HG03457 (cell line): ENCODE measurements around the gene COL4A6.

Experiments used
- ATAC-seq: cut with Tn5 transposase; IDR thresholded peaks from one replicate; pipeline ENCODE4 v1.9.1; 2021; ENCODE audit warnings: moderate number of reproducible peaks; ENCODE audit not compliant: unreplicated experiment

COL4A6 gene

DNA sequence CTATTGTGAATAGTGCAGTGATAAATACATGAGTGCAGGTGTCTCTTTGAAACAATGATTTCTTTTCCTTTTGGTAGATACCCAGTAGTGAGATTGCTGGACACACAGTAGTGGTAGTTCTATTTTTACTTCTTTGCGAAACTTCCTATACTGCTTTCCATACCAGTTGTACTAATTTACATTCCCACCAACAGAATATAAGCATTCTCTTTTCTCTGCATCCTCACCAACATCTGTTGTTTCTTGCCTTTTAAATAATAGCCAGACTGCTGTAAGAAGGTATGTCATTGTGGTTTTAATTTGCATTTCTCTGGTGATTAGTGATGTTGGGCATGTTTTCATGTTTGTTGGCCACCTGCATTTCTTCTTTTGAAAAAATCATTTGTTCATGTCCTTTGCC is 105.9 kb downstream of the COL4A6 start:
- peak; percentile 71 for ATAC-seq

DNA sequence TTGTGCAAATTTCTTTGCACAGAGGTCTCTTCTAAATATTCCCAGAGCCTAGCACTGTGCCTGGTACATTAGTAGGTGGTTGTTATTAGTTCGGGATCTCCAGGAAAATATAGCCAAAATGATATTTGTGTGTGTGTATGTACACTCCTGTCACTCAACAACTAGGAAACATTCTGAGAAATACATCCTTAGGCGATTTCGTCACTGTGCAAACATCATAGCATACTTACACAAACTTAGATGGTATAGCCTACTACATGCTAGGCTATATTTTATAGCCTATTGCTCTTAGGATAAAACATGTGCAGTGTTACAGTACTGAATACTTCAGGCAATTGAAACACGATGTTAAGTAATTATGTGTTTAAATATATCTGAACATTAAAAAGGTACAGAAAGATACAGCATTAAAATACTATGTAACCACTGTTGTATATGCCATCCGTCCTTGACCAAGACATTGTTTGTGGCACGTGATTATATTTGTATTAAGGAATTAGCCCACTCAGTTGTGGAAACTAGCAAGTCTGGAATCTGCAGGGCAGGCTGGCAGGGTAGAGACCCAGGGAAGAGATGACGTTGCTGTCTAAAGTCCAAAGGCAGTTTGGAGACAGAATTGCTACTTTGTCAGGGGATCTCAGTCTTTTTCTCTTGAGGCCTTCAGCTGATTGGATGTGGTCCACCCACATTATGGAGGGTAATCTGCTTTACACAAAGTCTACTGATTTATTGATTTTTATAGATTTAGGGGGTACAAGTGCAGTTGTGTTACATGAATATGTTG is 106.9 kb downstream of the COL4A6 start:
- ATAC-seq: no peak

DNA sequence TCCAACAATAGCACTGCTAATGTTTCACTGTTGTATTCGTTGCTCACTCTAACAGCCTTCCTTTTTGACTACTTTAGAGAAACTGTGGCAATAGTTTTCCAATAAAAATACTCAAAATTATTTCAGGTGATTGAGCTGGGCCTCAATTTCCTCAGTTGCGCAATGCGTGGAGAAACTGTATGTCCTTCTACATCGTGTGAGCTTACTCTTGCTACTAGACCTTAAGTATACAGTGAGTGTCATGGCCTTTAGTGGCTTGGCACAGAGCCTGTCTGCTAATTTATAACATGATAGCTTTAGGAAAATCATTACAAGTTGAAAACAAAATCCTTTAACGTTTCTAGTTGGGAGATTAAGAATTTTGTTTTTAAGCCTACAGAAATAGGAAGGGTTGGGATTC is 114.5 kb downstream of the COL4A6 start:
- ATAC-seq: no peak

DNA sequence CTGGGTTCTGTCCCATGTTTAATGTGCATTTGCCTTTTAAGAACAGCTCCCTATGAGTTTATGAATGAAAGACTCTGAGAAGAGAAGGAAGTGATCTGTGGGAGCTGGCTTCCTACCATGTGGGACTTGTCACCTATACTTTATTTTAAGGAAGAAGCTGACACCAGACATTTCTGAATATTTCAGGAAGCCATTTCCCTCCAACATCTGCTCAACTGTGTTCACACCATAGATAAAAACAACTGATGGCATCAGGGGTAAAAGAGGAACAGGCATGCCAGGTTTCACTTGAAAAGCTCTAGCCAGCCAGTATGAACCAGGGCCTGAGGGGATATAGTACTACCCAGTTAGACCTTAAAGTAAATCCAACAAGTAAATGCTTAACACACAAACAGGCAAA is 116.0 kb downstream of the COL4A6 start:
- no peak for ATAC-seq

DNA sequence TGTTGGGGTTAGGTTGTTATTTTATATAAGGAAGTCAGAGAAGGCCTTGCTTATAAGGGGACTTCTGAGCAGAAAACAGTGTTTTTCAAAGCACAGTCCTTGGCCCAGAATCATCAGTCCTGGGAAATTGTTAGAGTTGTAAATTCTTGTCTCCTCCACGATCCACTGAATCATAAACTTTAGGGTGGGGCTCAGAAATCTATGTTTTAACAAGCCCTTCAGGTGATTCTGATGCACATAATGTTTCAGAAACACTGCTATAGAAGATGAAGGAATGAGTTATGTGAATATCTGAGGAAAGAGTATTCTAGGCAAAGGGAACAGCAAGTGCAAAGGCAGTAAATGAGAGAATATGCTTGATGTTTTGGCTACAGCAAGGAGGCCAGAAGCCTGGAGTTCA is 121.8 kb downstream of the COL4A6 start:
- ATAC-seq: no peak

DNA sequence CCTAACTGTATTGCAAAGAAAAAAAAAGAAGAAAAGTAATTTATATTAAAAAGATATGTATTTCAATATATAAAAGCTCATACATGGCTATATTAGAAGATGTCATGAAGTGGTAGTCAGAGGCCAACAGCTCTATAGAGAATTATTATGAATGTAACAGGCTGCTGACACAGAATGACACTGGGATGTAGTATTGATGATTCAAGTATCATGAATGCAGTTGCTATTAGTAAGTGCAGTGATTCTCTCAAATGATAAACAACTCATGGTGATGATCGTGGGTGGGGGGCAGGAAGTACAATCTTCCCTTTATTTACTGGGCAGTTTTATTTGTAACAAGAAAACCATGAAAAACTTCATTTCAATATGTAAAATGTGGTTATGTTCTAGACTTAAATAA is 124.6 kb downstream of the COL4A6 start:
- no peak for ATAC-seq

DNA sequence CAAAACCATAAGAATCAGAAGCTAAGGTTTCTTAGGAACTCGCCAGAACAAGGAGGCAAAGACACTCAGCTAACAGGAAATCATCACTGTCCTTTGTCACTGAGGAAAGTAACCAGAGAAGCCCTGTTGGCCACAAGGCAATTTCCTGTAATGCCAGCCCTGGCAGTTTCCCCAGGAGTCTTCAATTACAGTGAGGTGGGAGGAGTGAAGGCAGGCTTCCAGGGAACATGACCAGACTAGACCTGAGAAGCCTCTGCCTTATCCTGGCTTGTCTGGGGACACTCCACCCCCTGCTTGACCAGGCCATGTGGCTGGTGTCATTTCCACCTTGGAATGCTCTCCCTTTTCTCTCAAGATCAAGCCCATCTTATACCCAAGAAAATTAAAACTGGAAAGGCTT is 125.3 kb downstream of the COL4A6 start:
- ATAC-seq: no peak

DNA sequence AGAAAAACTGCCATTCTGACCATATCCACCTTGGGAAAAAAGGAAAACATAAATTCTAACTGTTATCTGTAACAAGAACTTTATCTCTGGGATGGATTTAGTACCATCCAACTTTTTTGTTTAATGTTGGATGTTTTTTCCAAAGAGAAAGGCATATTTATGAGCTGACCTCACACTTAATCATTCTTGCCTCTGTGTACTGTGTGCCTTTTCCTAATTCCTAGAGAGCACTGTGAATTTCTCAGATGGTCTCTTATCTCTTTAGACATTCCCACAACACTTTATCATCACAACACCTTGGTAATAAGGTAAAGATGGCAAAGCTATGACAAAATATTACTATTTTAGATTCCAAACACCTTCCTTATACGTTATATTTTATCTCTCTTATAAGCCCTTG is 126.2 kb downstream of the COL4A6 start:
- no peak for ATAC-seq

DNA sequence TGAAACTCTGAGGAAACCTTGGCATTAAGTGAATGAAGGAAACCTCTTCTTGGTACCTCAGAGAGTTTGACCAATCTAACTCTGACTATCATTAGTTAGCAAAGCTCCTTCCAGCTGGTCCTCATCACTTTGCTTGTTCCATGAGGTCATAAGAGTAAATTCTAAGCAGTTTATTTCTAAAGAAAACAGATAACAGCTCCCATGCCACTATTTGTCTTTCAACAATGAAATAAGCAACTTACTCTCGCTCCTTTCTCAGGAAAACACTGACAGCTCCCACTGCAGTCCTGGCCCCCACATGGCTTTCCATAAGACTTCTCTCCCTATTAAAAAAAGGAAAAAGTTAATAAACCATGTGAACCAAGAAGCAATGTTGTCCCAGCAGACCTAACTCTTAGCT is 127.7 kb downstream of the COL4A6 start:
- ATAC-seq: no peak

DNA sequence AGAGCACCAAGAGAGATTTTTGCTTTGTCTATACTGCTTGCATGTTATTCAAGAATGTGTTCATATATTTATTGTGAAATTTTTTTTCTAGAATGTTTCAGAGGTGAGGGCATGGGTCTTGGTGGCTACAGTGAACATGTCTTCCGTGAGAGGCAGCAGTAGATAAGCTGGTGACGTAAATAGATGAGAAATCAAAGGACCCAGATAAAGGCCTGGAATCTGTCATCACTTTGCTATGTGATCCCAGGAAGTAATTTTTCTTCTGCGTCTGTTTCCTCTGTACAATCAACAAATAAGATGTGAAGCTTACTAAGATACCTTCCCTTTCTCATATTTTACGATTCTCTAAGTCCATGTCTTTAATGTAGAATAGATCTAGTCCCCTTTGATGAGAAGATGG is 129.1 kb downstream of the COL4A6 start:
- no peak for ATAC-seq

DNA sequence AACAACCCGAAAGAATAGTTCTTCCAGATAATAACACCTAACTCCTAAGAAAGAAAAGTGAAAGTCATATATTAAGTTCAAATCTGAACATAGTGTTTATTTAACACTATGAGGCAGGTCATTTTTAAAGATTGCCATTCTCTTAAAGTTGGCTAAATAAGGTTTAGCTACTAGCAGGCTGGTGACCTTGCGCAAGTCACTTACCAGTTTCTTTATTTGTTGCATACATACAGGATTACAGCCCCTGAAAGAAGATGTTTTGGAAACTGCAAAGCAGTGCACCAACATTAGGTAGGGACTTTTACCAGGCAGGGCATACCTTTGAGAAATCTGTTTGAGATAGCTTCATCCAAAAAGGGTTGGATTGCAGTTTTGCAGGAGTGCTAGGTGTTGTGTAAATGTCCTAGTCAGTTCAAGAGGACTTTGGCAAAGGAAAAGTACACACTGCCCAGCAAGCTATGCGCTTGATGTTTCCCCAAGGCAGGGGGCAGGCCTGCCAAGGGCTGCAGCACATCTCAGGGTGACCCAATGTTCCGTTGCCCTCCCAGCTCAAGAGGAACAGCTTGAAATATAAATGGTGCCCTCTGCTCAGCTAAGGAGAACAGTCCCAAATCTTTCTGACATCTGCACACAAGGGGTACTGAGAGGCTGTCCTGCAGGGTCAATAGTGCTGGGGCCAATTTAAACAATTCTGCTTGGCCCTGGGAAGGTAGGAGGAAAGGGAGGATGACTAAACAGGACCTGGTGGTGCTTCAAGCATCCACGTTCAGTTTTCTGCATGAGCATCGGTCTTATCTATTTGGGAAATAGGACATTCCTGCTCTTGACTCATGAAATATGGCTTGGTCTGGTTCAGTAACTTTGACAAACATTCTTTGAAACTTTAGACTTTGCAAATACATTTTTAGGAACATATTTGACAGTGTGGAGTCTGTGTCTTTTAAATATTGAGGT is 130.8 kb downstream of the COL4A6 start:
- no peak for ATAC-seq

DNA sequence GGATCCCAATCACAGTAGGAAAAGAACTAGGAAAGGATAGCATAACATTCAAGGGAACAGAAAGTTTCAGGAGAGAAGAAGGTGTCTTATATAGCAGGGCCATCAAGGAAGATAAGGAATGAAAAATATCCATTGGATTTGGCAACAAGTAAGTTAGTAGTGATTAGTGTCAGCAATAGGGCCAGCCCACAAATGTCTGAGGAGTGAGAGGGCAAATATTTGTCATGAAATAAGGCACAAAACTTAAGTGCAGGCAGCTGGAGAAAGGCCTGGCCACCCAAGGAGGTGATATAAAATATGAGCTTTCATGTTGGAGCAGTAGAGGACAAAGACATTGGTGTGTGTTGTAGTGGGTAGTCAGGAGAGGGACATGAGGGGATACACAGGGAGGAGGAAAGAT is 132.1 kb downstream of the COL4A6 start:
- no peak for ATAC-seq

DNA sequence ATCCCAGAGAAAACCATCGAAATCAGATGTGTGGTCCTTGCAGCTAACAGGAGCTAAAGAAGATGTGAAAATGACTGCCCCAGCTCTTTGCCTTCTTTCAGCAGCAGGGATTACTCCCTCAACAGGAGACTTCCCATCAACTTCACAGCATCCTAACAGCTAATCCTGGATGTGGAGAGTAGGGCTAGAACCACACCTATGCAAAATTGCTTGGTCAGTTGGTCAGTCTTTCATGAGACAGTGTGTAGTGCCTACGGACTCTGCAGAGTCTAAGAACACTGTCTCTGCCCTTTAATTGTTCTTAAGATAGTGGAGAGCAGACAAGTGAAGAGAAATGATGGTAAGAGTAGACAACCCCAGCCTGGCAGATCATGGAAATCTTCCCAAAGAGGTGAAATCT is 133.5 kb downstream of the COL4A6 start:
- no peak for ATAC-seq

DNA sequence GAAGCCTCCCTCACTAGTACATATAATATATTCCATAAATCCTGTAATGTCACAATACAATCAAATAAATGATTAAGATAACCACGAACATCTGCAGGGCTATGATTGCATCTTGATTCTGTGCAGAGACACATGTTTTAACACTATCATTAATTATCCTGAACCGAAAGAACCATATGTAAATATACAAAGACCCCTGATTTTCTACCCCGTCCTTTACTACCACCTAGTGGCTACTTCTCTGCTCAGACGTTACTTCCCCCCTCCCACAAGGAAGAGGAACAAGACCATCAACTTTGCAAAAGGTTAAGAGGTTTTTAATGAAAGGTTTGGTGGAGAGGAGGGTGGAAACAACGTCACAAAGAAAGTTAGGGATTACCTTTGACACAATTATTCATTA is 134.0 kb downstream of the COL4A6 start:
- no peak for ATAC-seq

DNA sequence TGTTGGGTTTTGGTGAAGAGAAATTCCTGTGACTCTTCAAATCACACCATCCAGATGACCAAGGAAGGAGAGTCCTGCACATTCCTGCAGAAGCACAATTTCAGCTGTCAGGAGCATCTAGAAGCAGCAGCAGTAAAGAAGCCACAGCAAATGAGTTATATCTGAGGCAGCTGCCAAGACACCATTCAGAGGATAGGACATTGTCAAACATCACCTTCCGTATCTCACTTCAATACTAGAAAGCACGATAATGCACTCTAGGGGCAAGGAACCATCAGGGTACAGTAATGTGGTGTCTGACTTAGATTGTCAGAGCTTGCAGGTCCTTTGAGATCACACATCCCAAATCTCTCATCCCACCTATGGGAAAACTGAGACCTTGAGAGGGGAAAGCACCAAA is 134.5 kb downstream of the COL4A6 start:
- no peak for ATAC-seq

DNA sequence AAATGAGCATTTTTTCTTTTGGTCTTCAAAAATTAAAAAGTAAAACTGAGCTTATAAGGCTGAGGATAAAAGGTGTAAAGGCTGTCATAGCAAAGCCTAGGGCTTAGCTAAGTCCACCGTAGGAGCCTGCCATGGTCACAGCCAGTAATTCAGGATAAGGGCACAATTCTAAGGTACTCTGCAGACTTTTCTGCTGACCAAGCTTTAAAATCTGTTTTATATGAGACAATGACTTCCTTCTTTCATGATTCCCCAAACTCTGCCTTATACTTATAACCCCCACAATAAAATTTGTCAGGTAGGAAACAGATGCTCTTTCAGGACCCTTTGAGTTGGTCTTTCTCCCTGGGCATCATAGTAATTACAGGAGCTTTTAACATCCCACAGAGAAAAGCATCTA is 138.5 kb downstream of the COL4A6 start:
- ATAC-seq: no peak

DNA sequence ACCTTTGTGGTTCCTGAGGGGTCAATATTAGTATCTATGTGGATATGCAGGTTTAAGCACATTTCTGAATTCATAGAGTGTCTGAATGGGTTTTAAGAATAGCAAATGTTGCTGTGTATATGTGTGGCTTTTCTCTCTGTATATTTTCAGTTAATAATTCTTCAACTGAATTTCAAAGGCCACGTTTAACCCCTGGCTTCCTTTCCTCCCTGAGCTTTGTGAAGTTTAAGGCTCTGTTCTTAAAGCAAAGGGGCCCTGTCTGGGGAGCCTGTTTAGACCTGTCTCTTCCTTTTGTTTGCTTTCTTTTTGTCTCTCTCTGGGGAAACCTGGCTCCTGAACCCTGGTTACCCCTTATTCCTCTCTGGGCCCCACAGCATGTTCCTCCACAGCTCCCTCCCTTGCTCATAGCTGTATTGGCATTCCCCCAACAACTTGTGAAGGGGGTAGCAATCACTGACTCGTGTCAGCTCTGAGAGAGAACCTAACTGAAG is 139.1 kb downstream of the COL4A6 start:
- ATAC-seq: peak; percentile 85

DNA sequence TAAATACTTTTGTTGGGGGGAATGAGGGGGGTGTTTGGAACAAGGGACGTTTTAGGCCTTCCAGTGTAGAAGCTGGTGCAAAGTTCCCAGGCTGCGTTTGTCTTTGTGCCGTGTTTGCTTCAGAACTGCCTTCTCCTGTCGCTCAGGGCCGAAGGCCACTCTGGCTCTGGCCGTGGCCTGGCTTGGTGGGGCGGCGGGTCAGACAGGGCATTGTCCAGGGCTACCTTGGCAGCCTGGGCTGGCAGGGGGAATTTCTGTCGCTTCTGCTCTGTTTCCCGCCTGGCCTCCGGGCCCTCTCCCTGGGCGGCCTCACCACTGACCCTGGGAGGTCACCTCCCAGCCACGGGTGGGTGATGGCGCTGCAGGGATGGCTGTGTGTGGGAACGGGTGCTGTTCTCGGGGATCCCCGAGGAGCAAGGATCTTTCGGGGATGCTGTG is 140.0 kb downstream of the COL4A6 start:
- ATAC-seq: no peak

DNA sequence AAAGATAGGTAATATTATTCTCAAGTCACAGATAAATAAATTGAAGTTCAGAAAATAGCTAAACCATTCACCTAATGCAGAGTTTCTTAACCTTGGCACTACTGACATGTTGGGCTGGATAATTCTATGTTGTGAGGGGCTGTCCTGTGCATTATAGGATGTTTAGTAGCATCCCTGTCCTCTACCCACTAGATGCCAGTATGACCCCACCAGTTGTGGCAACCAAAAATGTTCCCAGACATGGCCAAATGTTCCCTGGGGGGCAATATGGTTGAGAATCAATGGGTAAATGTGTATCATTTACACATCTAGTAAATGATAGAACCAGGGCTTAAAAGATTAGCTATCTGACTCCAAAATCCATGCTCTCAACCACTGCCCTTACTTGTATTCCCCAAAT is 140.9 kb downstream of the COL4A6 start:
- no peak for ATAC-seq

DNA sequence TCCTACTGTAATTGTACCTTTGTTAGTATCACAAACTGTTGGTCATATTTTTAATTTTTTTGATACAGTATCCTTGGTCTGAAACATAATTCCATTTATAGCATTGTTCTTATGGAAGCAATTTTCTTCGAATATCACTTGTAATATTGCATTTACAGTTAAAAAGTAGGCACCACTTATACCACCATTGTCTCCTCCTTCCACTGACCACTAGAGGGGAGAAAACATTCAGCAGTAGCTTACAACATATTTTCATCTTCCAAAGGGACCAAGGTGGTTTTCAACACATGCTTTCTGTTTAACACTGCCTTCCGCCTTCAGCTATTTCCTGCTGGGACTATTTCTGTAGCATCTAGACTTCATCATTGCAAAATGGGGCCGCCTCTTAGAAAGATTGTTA is 146.2 kb downstream of the COL4A6 start:
- no peak for ATAC-seq

DNA sequence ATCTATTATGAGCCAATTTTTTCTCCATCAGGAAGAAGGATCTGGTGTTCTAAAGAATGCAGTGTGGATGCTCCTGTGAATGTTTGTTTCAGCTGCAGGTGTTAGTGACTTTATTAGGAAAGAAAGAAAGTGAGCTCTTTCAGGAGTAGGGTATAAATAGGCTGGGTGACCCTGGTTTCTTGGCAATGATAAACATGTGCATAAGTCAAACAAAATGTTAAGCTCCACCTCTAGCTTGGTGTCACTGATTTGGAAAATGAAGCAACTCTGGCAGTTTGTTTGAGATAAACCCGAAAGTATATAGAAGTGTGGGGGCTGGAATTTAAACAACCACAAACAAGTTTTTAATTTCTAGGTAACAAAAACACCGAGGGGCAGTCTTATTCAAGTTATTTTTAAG is 152.3 kb downstream of the COL4A6 start:
- no peak for ATAC-seq

DNA sequence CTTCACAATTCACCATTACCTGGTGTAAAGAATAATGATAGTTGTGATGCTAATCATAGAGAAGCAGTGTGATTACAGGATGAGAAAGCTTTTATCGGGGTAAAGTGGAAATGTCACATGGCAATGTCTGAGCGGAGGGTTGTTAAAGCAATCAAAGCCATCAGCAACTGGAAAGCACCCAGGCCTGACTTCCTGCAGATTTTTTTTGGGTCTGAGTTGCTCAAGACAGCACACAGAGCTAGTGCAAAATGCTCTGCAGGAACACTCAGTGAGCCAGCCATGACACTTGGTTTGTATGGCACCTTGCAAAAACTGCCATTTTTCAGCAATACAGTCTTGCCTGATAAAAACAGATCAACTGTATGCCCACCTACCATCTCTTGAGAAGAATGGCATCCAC is 152.9 kb downstream of the COL4A6 start:
- ATAC-seq: no peak
